Esophagus squamous epithelium (tissue), 5 donors: ENCODE results near the gene DMBX1. TPM values are rescaled to one million over a fixed set of nuclear protein-coding genes. Genes with fewer than 3 reads are reported as not detected.

Source experiments
- DNase-seq: peaks from one replicate; lab custom pipeline; 2025; lab: John Stamatoyannopoulos, UW
- H3K27ac ChIP-seq, 4 donors: fragments of 200-600 bp; sonication (generic); one replicate each; pipeline ENCODE4 v1.5.1; 2016 to 2019; ENCODE audit warnings: mild to moderate bottlenecking in 1 of 4
- H3K27me3 ChIP-seq, 4 donors: fragments of 200-600 bp; sonication (generic); 1 replicate in 3 of 4; 2 replicates in 1 of 4; pipeline versions ENCODE4 v1.5.1 to v1.6.0; 2017 to 2021; ENCODE audit warnings: antibody characterized with exemption in 1 of 4
- H3K36me3 ChIP-seq, 3 donors: fragments of 200-600 bp; sonication (generic); one replicate each; pipeline ENCODE4 v1.5.1; 2016 to 2019
- H3K4me1 ChIP-seq, 3 donors: fragments of 200-600 bp; sonication (generic); one replicate each; pipeline ENCODE4 v1.5.1; 2017 to 2019
- H3K4me3 ChIP-seq, 4 donors: fragments of 200-600 bp; sonication (generic); 1 replicate in 3 of 4; 2 replicates in 1 of 4; pipeline ENCODE4 v1.5.1; 2016 to 2019; ENCODE audit warnings: mild to moderate bottlenecking in 2 of 4, moderate library complexity in 1 of 4
- H3K9me3 ChIP-seq, 3 donors: fragments of 200-600 bp; sonication (generic); one replicate each; pipeline ENCODE4 v1.5.1; 2016 to 2019
- CTCF ChIP-seq, 6 experiments: fragments of 450-650 bp in 4 of 6; fragments of 200-600 bp in 2 of 6; sonication (generic) in 2 of 6; IDR thresholded peaks; one replicate each; pipeline ENCODE4 v1.5.1; 2016 to 2019; ENCODE audit warnings: antibody characterized with exemption in 6 of 6, mild to moderate bottlenecking in 4 of 6, moderate library complexity in 4 of 6
- POLR2A ChIP-seq, 4 donors: fragments of 450-650 bp; IDR thresholded peaks; one replicate each; pipeline ENCODE4 v1.6.1; 2017; ENCODE audit warnings: antibody characterized with exemption in 4 of 4, mild to moderate bottlenecking in 4 of 4, moderate library complexity in 3 of 4
- WGBS, 2 donors: methylation state at CpG; one replicate each; pipeline ENCODE4 v1.1.5; 2018; 5-methylcytosine and 5-hydroxymethylcytosine counted together
- intact Hi-C: fragments of 100-400 bp; cut with DNase I; formaldehyde crosslinking; loops from one replicate; pipeline ENCODE4 v1.15.0; 2022
- total RNA-seq, 4 donors: library from RNA; depleted of rRNA; stranded (reverse); fragments of >200 nt; gene quantifications; one replicate each; pipeline ENCODE4 v1.1.0, GENCODE V29; 2016
- donor health status: DM: yes; HTN: yes; CAD: no.

Gene DMBX1
- total RNA-seq, 4 donors from 2014 or later: not detected

GRCh38 chr1:46471848-46472492 is 17.7 kb upstream of the DMBX1 start:
- Histone ChIP-seq H3K27ac (no peak overlapping the region), H3K27me3 (peaks cover 0 to 79% (median 0%) of the 10 kb centered on the region in 4 donors), H3K9me3 (no peaks in the 10 kb centered on the region), H3K4me1 (peaks cover 3 to 5% (median 4%) of the 10 kb centered on the region in 3 donors), H3K4me3 (no peak overlapping the region), H3K36me3 (no peaks in the 10 kb centered on the region)
- intact Hi-C loops: no loop called here
- no peak for DNase-seq
- no peak for TF ChIP-seq CTCF (IDR thresholded peaks at IDR 0.05)
- TF ChIP-seq POLR2A (IDR thresholded peaks at IDR 0.05): no peak
- 64 to 69% methylated on average over 4 to 5 of the region's 7 CpGs for WGBS, 2 donors

GRCh38 chr1:46472498-46473181 is 17.0 kb upstream of the DMBX1 start:
- intact Hi-C loops: no loop called here
- Histone ChIP-seq H3K27ac (no peak overlapping the region), H3K36me3 (no peaks in the 10 kb centered on the region), H3K27me3 (peaks cover 0 to 79% (median 0%) of the 10 kb centered on the region in 4 donors), H3K4me1 (no peaks in the 10 kb centered on the region), H3K4me3 (no peak overlapping the region), H3K9me3 (no peaks in the 10 kb centered on the region)
- TF ChIP-seq CTCF (IDR thresholded peaks at IDR 0.05): no peak
- TF ChIP-seq POLR2A (IDR thresholded peaks at IDR 0.05): no peak
- WGBS, 2 donors: 72 to 73% methylated on average over 7 of the region's 7 CpGs
- DNase-seq: no peak

- H3K4me1 ChIP-seq: no peaks in the 10 kb centered on the region
- H3K4me3 ChIP-seq: no peak overlapping the region
- intact Hi-C loops: no loop called here
- peaks cover 0 to 77% (median 0%) of the 10 kb centered on the region in 4 donors for H3K27me3 ChIP-seq
- H3K27ac ChIP-seq: no peak overlapping the region
- H3K36me3 ChIP-seq: no peaks in the 10 kb centered on the region
- TF ChIP-seq POLR2A (IDR thresholded peaks at IDR 0.05): no peak
- no peak for TF ChIP-seq CTCF (IDR thresholded peaks at IDR 0.05)
- DNase-seq: no peak
- no peaks in the 10 kb centered on the region for H3K9me3 ChIP-seq
- WGBS, 2 donors: 42 to 44% methylated on average over 4 of the region's 4 CpGs
These were observed 15.6 kb upstream of the DMBX1 start for GRCh38 chr1:46473991-46474390.

GRCh38 chr1:46474570-46474969 is 15.1 kb upstream of the DMBX1 start:
- DNase-seq: no peak
- no peaks in the 10 kb centered on the region for H3K4me1 ChIP-seq
- H3K9me3 ChIP-seq: no peaks in the 10 kb centered on the region
- H3K27ac ChIP-seq: no peak overlapping the region
- intact Hi-C loops: no loop called here
- TF ChIP-seq CTCF (IDR thresholded peaks at IDR 0.05) (no peak), POLR2A (IDR thresholded peaks at IDR 0.05) (no peak)
- 42 to 62% methylated on average over 2 to 8 of the region's 20 CpGs for WGBS, 2 donors
- H3K36me3 ChIP-seq: no peaks in the 10 kb centered on the region
- no peak overlapping the region for H3K4me3 ChIP-seq
- peaks cover 0 to 77% (median 0%) of the 10 kb centered on the region in 4 donors for H3K27me3 ChIP-seq

- 70 to 89% methylated on average over 1 to 2 of the region's 2 CpGs for WGBS, 2 donors
- no peaks in the 10 kb centered on the region for H3K4me1 ChIP-seq
- no peak overlapping the region for H3K4me3 ChIP-seq
- H3K27me3 ChIP-seq: peaks cover 0 to 79% (median 0%) of the 10 kb centered on the region in 4 donors
- no peak overlapping the region for H3K27ac ChIP-seq
- intact Hi-C loops: loop anchor here (5.0 kb wide), 1 partner anchor 51 kb away; no protein-coding TSS in a partner anchor
- no peak for DNase-seq
- H3K9me3 ChIP-seq: no peaks in the 10 kb centered on the region
- no peaks in the 10 kb centered on the region for H3K36me3 ChIP-seq
- TF ChIP-seq POLR2A (IDR thresholded peaks at IDR 0.05) (no peak), CTCF (IDR thresholded peaks at IDR 0.05) (no peak)
These were observed 13.0 kb upstream of the DMBX1 start for GRCh38 chr1:46476673-46477072.
